ENCODE data around the gene PDLIM3. TPM values are rescaled to one million over a fixed set of nuclear protein-coding genes. Genes with fewer than 3 reads are reported as not detected.

The PDLIM3 gene
- total RNA-seq, 1 donor from 2014 or later, result 308 TPM

GRCh38 chr4:185567381-185568376 lies 32.4 kb upstream of the PDLIM3 start:
- Histone ChIP-seq H3K27ac (replicated peaks) (peak overlapping the region; percentile 93), H3K4me1 (peaks cover 46% of the 10 kb centered on the region), H3K4me3 (peak overlapping the region; percentile 7), H3K27me3 (ENCODE audit: low read depth) (no peaks in the 10 kb centered on the region), H3K36me3 (no peaks in the 10 kb centered on the region), H3K9me3 (replicated peaks) (peaks cover 7% of the 10 kb centered on the region)
- no peak for TF ChIP-seq CTCF (IDR thresholded peaks at IDR 0.05; ENCODE audit: borderline replicate concordance)
- intact Hi-C loops (cut with micrococcal nuclease), result no loop called here
- peak; percentile 73 for DNase-seq

GRCh38 chr4:185566972-185567371 lies 31.7 kb upstream of the PDLIM3 start:
- H3K36me3 ChIP-seq, result no peaks in the 10 kb centered on the region
- DNase-seq, result no peak
- peak overlapping the region; percentile 93 for H3K27ac ChIP-seq (replicated peaks)
- peaks cover 7% of the 10 kb centered on the region for H3K9me3 ChIP-seq (replicated peaks)
- no peaks in the 10 kb centered on the region for H3K27me3 ChIP-seq (ENCODE audit: low read depth)
- peak overlapping the region; percentile 7 for H3K4me3 ChIP-seq
- H3K4me1 ChIP-seq, result peaks cover 46% of the 10 kb centered on the region
- intact Hi-C loops (cut with micrococcal nuclease), result no loop called here
- no peak for TF ChIP-seq CTCF (IDR thresholded peaks at IDR 0.05; ENCODE audit: borderline replicate concordance)

- TF ChIP-seq CTCF (IDR thresholded peaks at IDR 0.05; ENCODE audit: borderline replicate concordance), result no peak
- H3K4me3 ChIP-seq, result no peak overlapping the region
- intact Hi-C loops (cut with micrococcal nuclease), result no loop called here
- H3K9me3 ChIP-seq (replicated peaks), result peaks cover 7% of the 10 kb centered on the region
- DNase-seq, result peak; percentile 42
- H3K27me3 ChIP-seq (ENCODE audit: low read depth), result no peaks in the 10 kb centered on the region
- H3K36me3 ChIP-seq, result no peaks in the 10 kb centered on the region
- H3K4me1 ChIP-seq, result peaks cover 46% of the 10 kb centered on the region
- H3K27ac ChIP-seq (replicated peaks), result peak overlapping the region; percentile 93
Observed at GRCh38 chr4:185566425-185566824, 31.1 kb upstream of the PDLIM3 start.

- DNase-seq, result no peak
- no peak for TF ChIP-seq CTCF (IDR thresholded peaks at IDR 0.05; ENCODE audit: borderline replicate concordance)
- H3K4me1 ChIP-seq, result peaks cover 46% of the 10 kb centered on the region
- H3K9me3 ChIP-seq (replicated peaks), result peaks cover 7% of the 10 kb centered on the region
- H3K27ac ChIP-seq (replicated peaks), result peak overlapping the region; percentile 93
- no peaks in the 10 kb centered on the region for H3K36me3 ChIP-seq
- intact Hi-C loops (cut with micrococcal nuclease), result no loop called here
- no peak overlapping the region for H3K4me3 ChIP-seq
- no peaks in the 10 kb centered on the region for H3K27me3 ChIP-seq (ENCODE audit: low read depth)
Observed at GRCh38 chr4:185565696-185566095, 30.4 kb upstream of the PDLIM3 start.

GRCh38 chr4:185564349-185564748 lies 29.0 kb upstream of the PDLIM3 start:
- H3K36me3 ChIP-seq, result no peaks in the 10 kb centered on the region
- no peak overlapping the region for H3K4me3 ChIP-seq
- H3K4me1 ChIP-seq, result peaks cover 46% of the 10 kb centered on the region
- no peaks in the 10 kb centered on the region for H3K27me3 ChIP-seq (ENCODE audit: low read depth)
- no peak overlapping the region for H3K27ac ChIP-seq (replicated peaks)
- intact Hi-C loops (cut with micrococcal nuclease), result no loop called here
- peaks cover 7% of the 10 kb centered on the region for H3K9me3 ChIP-seq (replicated peaks)
- DNase-seq, result no peak
- TF ChIP-seq CTCF (IDR thresholded peaks at IDR 0.05; ENCODE audit: borderline replicate concordance), result no peak

Measured in left ventricle myocardium inferior (tissue), 1 donor.